GM20431 (cell line): Measurements from ENCODE around the gene RFX8.
"Not testable (repeated sequence)": the region's sequence is repeated elsewhere in the genome, so short reads cannot be mapped to it uniquely, and the experiment has no call there.

Source experiments
- in situ Hi-C: fragments of 300-500 bp; cut with MseI, MboI; formaldehyde crosslinking; loops from one replicate; pipeline ENCODE4 v1.15.0; 2020; ENCODE audit warnings: low sequenced_read_pairs; ENCODE audit not compliant: unreplicated experiment

The RFX8 gene

GRCh38 chr2:101492936-101493473 is 18.1 kb upstream of the RFX8 start:
- in situ Hi-C loops: no loop called here

DNA sequence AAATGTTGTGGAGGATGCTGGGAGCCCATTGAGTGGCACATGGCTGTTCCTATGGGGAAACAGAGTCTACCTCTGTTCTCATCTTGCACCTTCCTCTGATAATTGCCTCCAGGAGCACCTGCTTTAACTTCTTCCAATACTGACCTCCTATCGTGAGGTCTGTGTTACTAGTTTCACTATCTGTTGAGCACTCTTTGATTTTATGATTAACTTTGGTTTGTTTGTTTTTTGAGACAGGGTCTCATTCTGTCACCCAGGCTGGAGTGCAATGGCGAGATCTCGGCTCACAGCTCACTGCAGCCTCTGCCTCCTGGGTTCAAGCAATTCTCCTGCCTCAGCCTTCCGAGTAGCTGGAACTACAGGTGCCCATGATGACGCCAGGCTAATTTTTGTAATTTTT is 12.1 kb upstream of the RFX8 start:
- in situ Hi-C loops: no loop called here

GRCh38 chr2:101486258-101486701 is 11.4 kb upstream of the RFX8 start:
- in situ Hi-C loops: no loop called here

GRCh38 chr2:101485856-101486255 is 10.9 kb upstream of the RFX8 start:
- in situ Hi-C loops: no loop called here

DNA sequence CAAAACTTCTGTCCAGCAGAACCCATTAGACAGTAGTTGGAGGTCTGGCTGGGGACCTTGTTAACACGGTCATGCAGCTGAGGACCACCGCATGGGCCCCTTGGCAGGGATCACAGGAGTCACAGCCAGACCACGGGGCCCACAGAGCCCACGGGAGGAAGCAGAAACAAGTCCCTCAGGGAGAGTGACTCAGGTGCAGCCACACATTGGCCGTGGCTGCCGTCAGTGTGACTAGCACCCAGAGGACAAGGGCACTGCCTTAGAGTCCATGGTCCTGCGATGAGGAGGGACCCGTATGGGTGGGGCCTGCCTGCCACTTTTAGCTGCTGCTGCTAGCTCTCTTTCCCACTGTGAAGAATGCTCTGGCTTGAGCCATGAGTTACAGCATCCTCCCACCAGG is 5.9 kb upstream of the RFX8 start:
- in situ Hi-C loops: no loop called here

DNA sequence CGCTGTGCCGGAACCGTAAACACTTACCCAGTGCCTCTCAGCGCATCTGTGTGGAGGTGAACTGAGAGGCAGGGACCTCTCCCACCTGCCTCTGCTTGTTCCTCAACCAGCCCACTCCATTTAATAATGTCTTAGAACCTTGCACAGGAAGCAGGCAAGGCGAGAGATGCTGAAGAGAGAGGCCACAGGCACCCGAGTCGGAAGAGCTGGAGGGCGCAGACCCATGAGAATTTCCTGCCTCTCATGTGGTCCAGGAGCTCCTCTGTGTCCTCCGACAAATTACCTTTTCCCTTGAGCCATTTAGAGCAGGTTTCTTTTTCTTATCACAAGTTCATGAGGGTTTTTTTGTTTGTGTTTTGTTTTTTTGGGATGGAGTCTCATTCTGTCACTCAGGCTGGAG is 4.9 kb upstream of the RFX8 start:
- in situ Hi-C loops: no loop called here

DNA sequence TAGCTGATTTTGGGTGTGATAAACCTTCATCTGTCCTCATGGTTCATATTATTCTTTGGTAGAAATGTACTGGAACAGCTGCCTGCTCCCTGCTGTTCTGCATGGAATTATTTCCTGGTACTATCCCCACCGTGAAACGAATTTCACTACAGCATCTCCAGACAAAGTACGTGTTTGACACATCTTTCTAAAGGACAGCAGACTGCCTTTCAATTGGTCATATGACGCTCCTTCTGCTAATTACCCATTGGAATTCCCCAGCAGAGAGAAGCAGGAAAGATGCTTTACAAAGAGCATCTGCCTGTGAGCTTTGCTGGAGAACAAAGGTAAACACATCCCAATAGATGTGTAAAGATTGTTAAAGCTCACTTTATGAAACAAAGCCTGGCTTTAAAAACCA is 4.4 kb upstream of the RFX8 start:
- in situ Hi-C loops: no loop called here

DNA sequence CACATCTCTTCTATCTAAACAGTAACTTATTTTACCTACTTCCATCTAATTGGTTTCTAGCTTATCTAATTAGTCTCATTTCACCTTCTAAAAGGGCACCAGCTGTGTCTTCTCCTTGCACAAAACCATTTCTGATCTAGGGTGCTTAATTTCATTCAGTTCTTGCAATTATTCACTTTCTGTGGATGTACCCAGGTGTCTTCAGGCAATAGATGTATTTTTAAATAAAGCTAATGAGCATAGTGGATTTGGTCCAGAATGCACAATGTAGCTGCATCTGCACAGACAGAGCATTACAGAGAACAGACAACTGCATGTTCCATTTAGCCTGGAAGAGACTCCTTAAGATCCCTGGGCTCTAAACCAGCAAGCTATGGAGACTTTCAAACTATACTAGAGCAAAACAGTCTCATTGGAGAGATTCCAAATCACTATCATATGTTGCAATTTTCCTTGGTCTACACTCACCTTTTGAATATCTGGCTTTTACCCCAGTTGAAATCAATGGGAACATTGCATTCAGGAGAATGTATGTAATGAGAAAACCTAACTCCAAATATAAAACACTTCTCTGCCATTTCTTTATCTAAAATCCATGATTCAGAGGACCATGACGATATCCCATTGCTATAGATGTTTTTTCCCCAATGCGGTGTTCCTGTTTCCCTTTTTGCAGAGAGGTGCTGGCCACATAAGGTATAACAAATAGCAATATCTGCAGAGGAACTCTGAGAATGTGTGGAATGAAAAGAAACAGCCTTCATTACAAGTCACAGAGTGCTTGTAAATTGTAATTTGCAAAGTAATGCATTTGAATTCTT is 3.5 kb upstream of the RFX8 start:
- in situ Hi-C loops: no loop called here

DNA sequence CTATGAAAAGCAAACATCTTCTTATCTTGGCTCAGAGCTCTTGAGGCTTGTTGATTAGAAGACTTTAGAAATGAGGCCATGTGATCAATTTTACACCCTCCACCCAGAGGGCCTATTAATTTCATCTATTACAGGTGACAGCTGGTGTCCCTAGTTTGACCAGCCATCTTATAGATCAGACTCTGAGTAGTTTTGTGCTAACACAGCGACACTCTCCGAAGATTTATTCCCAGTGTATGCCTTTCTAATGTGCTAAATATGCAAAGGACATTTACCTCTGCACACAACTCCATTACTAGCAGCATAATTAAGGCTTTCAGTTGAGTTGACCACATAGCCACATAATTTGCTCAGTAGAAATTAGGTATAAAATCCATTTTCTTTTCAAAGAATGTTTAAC is 2.6 kb upstream of the RFX8 start:
- in situ Hi-C loops: no loop called here

DNA sequence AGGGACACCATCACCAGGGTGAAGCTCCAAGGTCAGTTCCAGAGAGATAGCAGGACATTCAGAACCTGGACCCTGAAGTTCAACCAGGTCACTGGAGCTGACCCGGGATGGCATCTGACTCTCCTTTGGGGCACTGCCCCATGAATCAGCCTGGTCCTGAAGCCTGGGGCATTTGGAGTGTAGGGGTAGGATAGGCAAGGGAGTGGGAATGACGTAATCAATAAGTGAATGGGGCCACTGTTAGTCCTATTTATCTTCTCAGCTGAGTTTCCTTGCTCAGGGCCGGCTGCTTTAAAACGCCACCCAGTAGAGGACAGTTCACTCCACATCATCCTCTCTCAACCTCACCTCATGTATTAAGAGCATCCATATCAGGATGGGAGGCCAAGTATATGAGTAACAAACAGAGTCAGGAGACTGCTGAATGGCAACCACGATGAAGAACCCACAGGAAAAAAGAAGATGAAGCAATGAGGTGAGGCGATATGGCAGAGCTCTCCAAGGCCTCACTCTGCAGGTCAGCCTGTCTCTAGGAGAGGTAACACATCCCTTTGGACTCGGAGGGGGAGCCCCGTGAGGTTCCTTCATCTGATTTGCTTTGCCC is 1.8 kb upstream of the RFX8 start:
- in situ Hi-C loops: no loop called here

DNA sequence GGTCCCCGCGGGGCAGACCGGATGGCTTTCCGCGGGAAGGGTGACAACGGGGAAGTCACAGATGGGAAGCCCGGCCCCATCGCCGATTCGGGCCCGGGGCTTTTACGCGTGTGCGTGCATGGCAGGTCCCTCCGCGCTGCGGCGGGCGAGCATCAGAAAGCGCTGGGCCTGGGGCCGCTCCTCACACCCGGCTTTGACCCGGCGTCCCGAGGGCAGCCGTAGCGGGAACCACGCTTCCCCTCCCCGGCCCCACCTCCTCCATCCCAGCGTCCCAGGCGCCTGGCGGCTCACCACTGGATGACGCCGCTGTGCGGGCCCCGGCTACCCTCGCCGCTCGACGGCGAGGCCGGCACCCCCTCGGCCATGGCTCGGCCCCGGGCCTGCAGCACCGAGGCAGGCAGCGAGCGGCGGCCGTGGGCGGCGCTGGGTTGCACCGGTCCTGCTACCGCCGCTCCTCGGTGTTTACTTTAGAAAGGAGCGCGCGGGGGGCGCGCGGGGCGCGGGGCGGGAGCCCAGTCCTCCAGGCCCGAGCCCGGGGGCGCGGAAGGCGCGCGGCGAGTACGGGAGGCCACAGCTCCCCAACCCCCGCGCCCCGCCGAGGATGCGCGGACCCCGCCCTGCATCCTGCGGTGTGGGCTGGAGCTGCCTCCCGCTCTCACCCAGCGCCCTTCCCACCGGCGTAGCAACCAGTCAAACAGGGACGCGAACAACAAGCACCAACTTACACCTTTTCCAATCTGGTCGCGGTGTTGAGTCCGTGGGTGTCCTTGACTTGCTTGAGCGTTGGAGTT is 806 bp downstream of the RFX8 start:
- in situ Hi-C loops: no loop called here

DNA sequence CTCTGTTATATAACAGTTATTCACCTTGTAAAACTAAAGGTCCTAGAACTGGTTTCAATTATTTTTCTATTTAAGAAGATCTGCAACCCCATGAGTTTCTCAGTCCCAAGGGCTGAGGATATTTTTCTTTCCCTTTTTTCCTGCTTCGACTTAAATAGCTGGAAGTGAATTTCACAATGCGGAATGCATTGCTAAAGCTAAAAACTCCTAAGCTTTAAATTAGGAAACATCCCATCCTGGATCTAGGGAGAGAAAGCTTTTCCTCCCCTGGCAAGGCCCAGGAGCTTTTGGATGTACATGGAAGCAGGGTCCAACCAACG is 1.4 kb downstream of the RFX8 start:
- in situ Hi-C loops: no loop called here

- in situ Hi-C loops: no loop called here
These were observed 5.0 kb downstream of the RFX8 start for GRCh38 chr2:101469863-101470262.

DNA sequence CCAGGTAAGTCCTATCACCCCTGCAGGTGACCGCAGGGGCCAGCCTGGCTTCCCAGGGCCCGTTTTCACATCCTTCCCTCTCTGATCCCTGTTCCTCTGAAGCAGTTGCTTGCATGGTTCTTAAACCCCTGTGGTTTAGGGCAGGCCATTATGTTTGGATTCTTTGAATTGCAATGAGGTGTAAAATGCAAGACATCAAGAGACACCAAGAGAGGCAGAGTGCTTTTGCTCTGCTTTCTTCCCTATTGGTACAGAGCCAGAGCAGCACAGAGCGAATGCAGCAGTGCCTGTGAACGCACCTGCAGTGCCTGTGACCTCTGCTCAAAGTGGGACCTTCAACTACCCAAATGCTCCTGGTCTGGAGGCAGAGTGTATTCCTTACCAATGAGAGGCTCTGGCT is 7.6 kb downstream of the RFX8 start:
- in situ Hi-C loops: no loop called here

DNA sequence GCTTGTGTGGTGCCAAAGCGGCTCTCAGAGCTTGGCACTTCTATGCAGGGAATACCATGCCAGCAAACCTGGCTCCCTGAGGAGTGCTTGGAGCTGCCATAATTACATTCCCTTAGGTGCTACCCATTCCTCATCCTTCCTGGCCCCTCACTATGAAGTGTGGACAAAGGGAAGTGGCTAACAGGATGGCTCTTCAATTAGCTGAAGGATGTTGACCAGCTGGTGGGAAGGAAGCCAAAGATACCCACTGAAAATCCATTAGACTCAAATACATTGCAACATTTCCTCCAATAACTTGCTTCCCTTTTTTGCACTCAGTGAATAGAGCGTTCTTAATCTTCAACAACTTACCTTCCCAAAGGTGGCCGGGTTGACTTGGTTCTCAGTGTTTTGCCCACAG is 8.5 kb downstream of the RFX8 start:
- in situ Hi-C loops: no loop called here

DNA sequence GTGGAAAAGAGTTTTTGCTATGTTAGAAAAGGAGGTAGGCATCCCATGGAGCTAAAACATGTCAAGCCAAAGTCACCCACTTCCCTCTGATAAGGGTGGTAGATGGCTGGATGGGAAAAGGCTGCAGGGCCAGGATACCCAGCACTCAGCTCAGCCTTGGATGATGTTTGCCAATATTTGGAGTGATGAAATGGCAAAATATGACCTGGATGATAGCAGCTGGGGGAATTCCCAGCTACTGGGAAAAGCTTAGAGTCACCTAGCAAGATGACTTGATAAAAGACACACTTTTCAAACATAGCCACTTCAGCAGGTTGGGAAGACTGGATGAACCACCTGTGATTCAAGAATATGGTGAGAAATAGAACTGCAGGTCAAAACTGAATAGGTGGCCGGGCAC is 10.1 kb downstream of the RFX8 start:
- in situ Hi-C loops: no loop called here

GRCh38 chr2:101463911-101464641 is 10.8 kb downstream of the RFX8 start:
- in situ Hi-C loops: no loop called here

- in situ Hi-C loops: no loop called here
These were observed 11.5 kb downstream of the RFX8 start for GRCh38 chr2:101463421-101463820.

DNA sequence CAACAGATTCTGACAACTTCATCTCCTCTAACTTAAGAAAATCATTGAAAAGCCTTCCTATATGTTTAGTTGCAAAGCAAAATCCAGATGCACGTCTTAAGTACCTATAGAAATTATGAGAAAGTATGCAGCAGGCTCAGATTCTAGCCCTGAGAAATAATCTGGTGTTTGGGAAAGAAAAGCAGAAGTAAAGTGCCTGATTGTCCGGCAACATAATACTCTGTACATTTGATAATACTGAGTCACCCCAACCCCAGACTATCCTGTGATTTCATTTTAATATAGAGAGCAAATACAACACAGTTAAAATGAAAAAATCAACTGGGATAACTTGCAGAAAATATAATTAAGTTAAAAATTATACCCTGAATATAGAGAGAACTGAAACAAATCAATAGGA is 13.5 kb downstream of the RFX8 start:
- in situ Hi-C loops: no loop called here

GRCh38 chr2:101454408-101454807 is 20.5 kb downstream of the RFX8 start:
- in situ Hi-C loops: not testable (repeated sequence)
